H9 (cell line): ENCODE data around the gene MAPRE3. TPM values are rescaled to one million over a fixed set of nuclear protein-coding genes. Genes with fewer than 3 reads are reported as not detected.

Source experiments
- DNase-seq: peaks from one replicate; pipeline ENCODE4 v3.0.0-alpha.2; 2017
- H2AFZ ChIP-seq: one replicate; pipeline ENCODE4 v1.6.1; 2013; ENCODE audit warnings: mild to moderate bottlenecking, low read length, control low read depth, moderate library complexity
- H2AK5ac ChIP-seq: 2 replicates; pipeline ENCODE4 v1.6.1; 2013; ENCODE audit warnings: low read length, control low read depth, mixed read lengths; ENCODE audit not compliant: insufficient read length
- H2BK120ac ChIP-seq: one replicate; pipeline ENCODE4 v1.6.1; 2013; ENCODE audit warnings: low read depth, mild to moderate bottlenecking, low read length, control low read depth, inconsistent platforms; ENCODE audit not compliant: poor library complexity, severe bottlenecking
- H2BK12ac ChIP-seq: 2 replicates; pipeline ENCODE4 v1.6.1; 2013; ENCODE audit warnings: low read length, control low read depth, mixed read lengths, low read depth; ENCODE audit not compliant: insufficient read length
- H2BK15ac ChIP-seq: 2 replicates; pipeline ENCODE4 v1.6.1; 2013; ENCODE audit warnings: low read depth, low read length, control low read depth
- H2BK20ac ChIP-seq: one replicate; pipeline ENCODE4 v1.6.1; 2013; ENCODE audit warnings: low read depth, mild to moderate bottlenecking, low read length, control low read depth, inconsistent platforms; ENCODE audit not compliant: poor library complexity, severe bottlenecking
- H2BK5ac ChIP-seq: 2 replicates; pipeline ENCODE4 v1.6.1; 2013; ENCODE audit warnings: low read length, control low read depth, mixed read lengths; ENCODE audit not compliant: insufficient read length
- H3K14ac ChIP-seq: 2 replicates; pipeline ENCODE4 v1.6.1; 2013; ENCODE audit warnings: low read length, control low read depth; ENCODE audit not compliant: insufficient read depth
- H3K18ac ChIP-seq: 2 replicates; pipeline ENCODE4 v1.6.1; 2013; ENCODE audit warnings: low read depth, mild to moderate bottlenecking, mixed read lengths, low read length, control low read depth; ENCODE audit not compliant: insufficient read length
- H3K23ac ChIP-seq: 2 replicates; pipeline ENCODE4 v1.6.1; 2013; ENCODE audit warnings: low read length, control low read depth, mixed read lengths, low read depth; ENCODE audit not compliant: insufficient read length
- H3K23me2 ChIP-seq: 2 replicates; pipeline ENCODE4 v1.6.1; 2013; ENCODE audit warnings: low read depth, mild to moderate bottlenecking, mixed read lengths, low read length, control low read depth; ENCODE audit not compliant: insufficient read length, poor library complexity, severe bottlenecking
- H3K27ac ChIP-seq: 2 replicates; pipeline ENCODE4 v1.5.1; 2013; ENCODE audit warnings: low read length, control low read depth, mixed read lengths, low read depth; ENCODE audit not compliant: insufficient read length
- H3K27me3 ChIP-seq: 2 replicates; pipeline ENCODE4 v1.6.1; 2013; ENCODE audit warnings: low read length, control low read depth, inconsistent platforms; ENCODE audit not compliant: insufficient read depth
- H3K4ac ChIP-seq: 2 replicates; pipeline ENCODE4 v1.6.1; 2013; ENCODE audit warnings: low read depth, mild to moderate bottlenecking, control low read depth, inconsistent platforms, low read length, moderate library complexity
- H3K4me1 ChIP-seq: 2 replicates; pipeline ENCODE4 v1.6.1; 2013; ENCODE audit warnings: low read length, control low read depth, inconsistent platforms; ENCODE audit not compliant: insufficient read depth
- H3K4me2 ChIP-seq: 2 replicates; pipeline ENCODE4 v1.6.1; 2013; ENCODE audit warnings: low read length, control low read depth, mixed read lengths; ENCODE audit not compliant: insufficient read length, insufficient read depth
- H3K56ac ChIP-seq: 2 replicates; pipeline ENCODE4 v1.6.1; 2013; ENCODE audit warnings: low read depth, mild to moderate bottlenecking, mixed read lengths, low read length, control low read depth; ENCODE audit not compliant: insufficient read length
- H3K79me1 ChIP-seq: 2 replicates; pipeline ENCODE4 v1.6.1; 2013; ENCODE audit warnings: low read depth, mild to moderate bottlenecking, moderate library complexity, low read length, control low read depth, inconsistent platforms; ENCODE audit not compliant: insufficient read depth, poor library complexity, severe bottlenecking
- H3K79me2 ChIP-seq: 2 replicates; pipeline ENCODE4 v1.6.1; 2013; ENCODE audit warnings: low read length, control low read depth, inconsistent platforms; ENCODE audit not compliant: insufficient read depth
- H3K9ac ChIP-seq: 2 replicates; pipeline ENCODE4 v1.6.1; 2013; ENCODE audit warnings: low read length, control low read depth, mixed read lengths; ENCODE audit not compliant: insufficient read length; ENCODE audit errors: extremely low read depth
- H3K9me3 ChIP-seq: one replicate; pipeline ENCODE4 v1.6.1; 2013; ENCODE audit warnings: low read depth, low read length, inconsistent platforms; ENCODE audit not compliant: control insufficient read depth
- H3T11ph ChIP-seq: one replicate; pipeline ENCODE4 v1.6.1; 2013; ENCODE audit warnings: mild to moderate bottlenecking, low read length, control low read depth, inconsistent platforms
- H4K20me1 ChIP-seq: one replicate; pipeline ENCODE4 v1.6.1; 2013; ENCODE audit not compliant: control insufficient read depth, insufficient read length, insufficient read depth
- H4K5ac ChIP-seq: 2 replicates; pipeline ENCODE4 v1.6.1; 2013; ENCODE audit warnings: low read depth, mild to moderate bottlenecking, mixed read lengths, low read length, control low read depth; ENCODE audit not compliant: insufficient read length
- H4K8ac ChIP-seq: replicated peaks from 2 replicates; pipeline ENCODE4 v1.6.1; 2013; ENCODE audit warnings: low read length, control low read depth, mixed read lengths, low read depth; ENCODE audit not compliant: insufficient read length
- H4K91ac ChIP-seq: 2 replicates; pipeline ENCODE4 v1.6.1; 2013; ENCODE audit warnings: low read depth, mild to moderate bottlenecking, moderate library complexity, mixed read lengths, low read length, control low read depth; ENCODE audit not compliant: insufficient read length
- H3K27ac Mint-ChIP-seq, 3 experiments: 2 replicates in 2 of 3; 3 replicates in 1 of 3; pipeline ENCODE4 v1.8.0; 2020 to 2021; ENCODE audit warnings: mixed read lengths in 3 of 3, mild to moderate bottlenecking in 1 of 3, moderate library complexity in 1 of 3
- H3K27me3 Mint-ChIP-seq: 2 replicates; pipeline ENCODE4 v1.8.0; 2021; ENCODE audit warnings: low read depth, mild to moderate bottlenecking, moderate library complexity, mixed read lengths
- H3K36me3 Mint-ChIP-seq, 3 experiments: 2 replicates in 2 of 3; 3 replicates in 1 of 3; pipeline ENCODE4 v1.8.0; 2020 to 2021; ENCODE audit warnings: low read depth in 3 of 3, mixed read lengths in 3 of 3; ENCODE audit not compliant: insufficient read depth in 1 of 3
- H3K4me1 Mint-ChIP-seq, 2 experiments: 2 replicates each; pipeline ENCODE4 v1.8.0; 2020; ENCODE audit warnings: mixed read lengths in 2 of 2
- H3K4me3 Mint-ChIP-seq, 2 experiments: 2 replicates in 1 of 2; 3 replicates in 1 of 2; pipeline ENCODE4 v1.8.0; 2020 to 2021; ENCODE audit warnings: mild to moderate bottlenecking in 2 of 2, mixed read lengths in 2 of 2, moderate library complexity in 1 of 2
- H3K9me3 Mint-ChIP-seq, 2 experiments: 2 replicates in 1 of 2; 3 replicates in 1 of 2; pipeline ENCODE4 v1.8.0; 2020; ENCODE audit warnings: mild to moderate bottlenecking in 2 of 2, mixed read lengths in 2 of 2, moderate library complexity in 1 of 2
- WGBS: extraction: QIAGEN DNeasy Blood & Tissue Kit; methylation state at CpG from one replicate; pipeline ENCODE4 v1.1.7; 2013; ENCODE audit warnings: missing lambda C conversion rate, low lambda C conversion rate, mixed read lengths; ENCODE audit not compliant: insufficient read length; ENCODE audit errors: extremely low coverage; 5-methylcytosine and 5-hydroxymethylcytosine counted together
- total RNA-seq: library from RNA; stranded (reverse); gene quantifications from 2 replicates; pipeline ENCODE4 v1.2.1, GENCODE V29; 2021
- TF ChIP-seq, protein P1 (sequence below): fragments of 200-600 bp; sonication (generic); conservative IDR thresholded peaks from 3 replicates; pipeline ENCODE4 v1.8.0; 2021; ENCODE audit warnings: antibody characterized with exemption, mild to moderate bottlenecking

The MAPRE3 gene
- total RNA-seq, 1 experiment from 2014 or later: 2.0 TPM

DNA sequence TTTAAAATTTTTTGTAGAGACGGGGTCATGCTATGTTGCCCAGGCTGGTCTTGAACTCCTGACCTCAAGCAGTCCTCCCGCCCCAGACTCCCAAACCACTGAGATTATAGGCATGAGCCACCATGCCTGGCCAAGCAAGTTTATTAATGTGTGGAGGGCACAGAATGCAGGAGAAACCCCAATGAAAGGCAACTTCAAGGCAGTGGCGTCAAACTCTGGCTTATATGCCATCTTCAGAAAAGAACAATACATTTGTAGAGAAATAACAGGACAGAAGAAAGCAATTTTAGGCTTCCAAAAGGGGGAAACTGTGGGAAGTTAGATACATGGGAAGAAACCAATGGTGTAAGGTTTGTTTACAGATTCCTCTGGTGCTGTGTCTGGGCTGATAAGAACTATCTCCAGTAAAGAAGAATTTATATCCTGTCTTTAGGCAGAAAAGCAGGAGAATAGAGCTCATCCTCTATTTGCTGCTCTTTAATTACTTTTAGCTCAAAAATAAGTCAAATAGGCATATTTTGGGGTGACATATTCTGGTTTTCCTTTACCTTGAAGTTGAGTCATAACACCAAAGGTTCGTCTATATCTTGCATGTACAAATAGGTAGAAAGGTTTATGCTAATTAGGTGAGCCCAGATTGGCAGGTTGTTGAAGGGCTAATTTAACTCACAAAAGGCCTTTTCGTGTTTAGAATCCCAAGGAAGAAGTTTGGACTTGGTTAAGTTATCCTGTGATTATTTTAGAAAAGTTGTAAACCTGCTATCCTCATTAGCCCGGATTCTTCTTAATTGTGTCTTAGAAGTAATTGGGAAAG, 36.4 kb downstream of the MAPRE3 start:
- Histone ChIP-seq H3K27ac (no peak overlapping the region), H3K79me2 (no peaks in the 10 kb centered on the region), H3K4me2 (no peak overlapping the region), H3K18ac (no peak overlapping the region), H3K56ac (no peak overlapping the region), H2BK20ac (no peak overlapping the region), H4K91ac (no peak overlapping the region), H3K23me2 (no peaks in the 10 kb centered on the region), H3K4me1 (no peaks in the 10 kb centered on the region), H2AFZ (no peak overlapping the region), H3T11ph (no peak overlapping the region), H3K9me3 (no peaks in the 10 kb centered on the region), H3K79me1 (no peaks in the 10 kb centered on the region), H2BK120ac (no peak overlapping the region), H4K5ac (no peak overlapping the region), H3K23ac (no peak overlapping the region), H2BK12ac (no peak overlapping the region), H4K20me1 (peaks cover 2% of the 10 kb centered on the region), H4K8ac (no peak overlapping the region), H2BK5ac (no peak overlapping the region), H3K4ac (no peak overlapping the region), H2BK15ac (no peak overlapping the region), H3K14ac (no peak overlapping the region), H2AK5ac (no peak overlapping the region), H3K27me3 (no peaks in the 10 kb centered on the region), H3K9ac (no peak overlapping the region)
- no peak for DNase-seq
- Mint-ChIP-seq H3K4me1 (peaks cover 1 to 2% of the 10 kb centered on the region in 2 experiments; a peak in 3 of 4 replicates), H3K4me3 (no peak overlapping the region), H3K9me3 (no peaks in the 10 kb centered on the region; a peak in 1 of 5 replicates), H3K36me3 (peaks cover 0 to 2% (median 0%) of the 10 kb centered on the region in 3 experiments; a peak in 1 of 7 replicates), H3K27me3 (peaks cover 5% of the 10 kb centered on the region; the same call in 1 of the 2 replicates), H3K27ac (no peak overlapping the region)
- TF ChIP-seq, protein P1, sequence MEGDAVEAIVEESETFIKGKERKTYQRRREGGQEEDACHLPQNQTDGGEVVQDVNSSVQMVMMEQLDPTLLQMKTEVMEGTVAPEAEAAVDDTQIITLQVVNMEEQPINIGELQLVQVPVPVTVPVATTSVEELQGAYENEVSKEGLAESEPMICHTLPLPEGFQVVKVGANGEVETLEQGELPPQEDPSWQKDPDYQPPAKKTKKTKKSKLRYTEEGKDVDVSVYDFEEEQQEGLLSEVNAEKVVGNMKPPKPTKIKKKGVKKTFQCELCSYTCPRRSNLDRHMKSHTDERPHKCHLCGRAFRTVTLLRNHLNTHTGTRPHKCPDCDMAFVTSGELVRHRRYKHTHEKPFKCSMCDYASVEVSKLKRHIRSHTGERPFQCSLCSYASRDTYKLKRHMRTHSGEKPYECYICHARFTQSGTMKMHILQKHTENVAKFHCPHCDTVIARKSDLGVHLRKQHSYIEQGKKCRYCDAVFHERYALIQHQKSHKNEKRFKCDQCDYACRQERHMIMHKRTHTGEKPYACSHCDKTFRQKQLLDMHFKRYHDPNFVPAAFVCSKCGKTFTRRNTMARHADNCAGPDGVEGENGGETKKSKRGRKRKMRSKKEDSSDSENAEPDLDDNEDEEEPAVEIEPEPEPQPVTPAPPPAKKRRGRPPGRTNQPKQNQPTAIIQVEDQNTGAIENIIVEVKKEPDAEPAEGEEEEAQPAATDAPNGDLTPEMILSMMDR: no peak
- WGBS: no CpG with 5 or more reads among the region's 6 CpGs
